Omental fat pad (tissue), 4 donors: Measurements from ENCODE around the gene GPHN. TPM values are rescaled to one million over a fixed set of nuclear protein-coding genes. Genes with fewer than 3 reads are reported as not detected.
"Not testable (repeated sequence)": the region's sequence is repeated elsewhere in the genome, so short reads cannot be mapped to it uniquely, and the experiment has no call there.

ENCODE experiments used
- ATAC-seq: fragments of 150-250 bp; one replicate; pipeline ENCODE4 v1.9.1; 2016; ENCODE audit warnings: mild to moderate bottlenecking, moderate library complexity; ENCODE audit not compliant: low FRiP score
- DNase-seq: peaks from one replicate; pipeline ENCODE4 v3.0.0-alpha.2; 2019; ENCODE audit warnings: low spot score
- CTCF ChIP-seq, 3 donors: fragments of 450-650 bp; IDR thresholded peaks; one replicate each; pipeline ENCODE4 v1.5.1; 2016 to 2017; ENCODE audit warnings: antibody characterized with exemption in 3 of 3, mild to moderate bottlenecking in 3 of 3, moderate library complexity in 2 of 3
- total RNA-seq, 4 donors: library from RNA; depleted of rRNA; stranded (reverse); fragments of >200 nt; gene quantifications; one replicate each; pipeline ENCODE4 v1.1.0, GENCODE V29; 2016

The GPHN gene
- total RNA-seq, 4 donors from 2014 or later, result 8.0 to 27.6 (median 18.7) TPM

- ATAC-seq, result no peak
- no peak for TF ChIP-seq CTCF (IDR thresholded peaks at IDR 0.05)
- DNase-seq, result no peak
Measured at GRCh38 chr14:67031920-67032774, 524.2 kb downstream of the GPHN start.

GRCh38 chr14:67045440-67045839 is 537.5 kb downstream of the GPHN start:
- ATAC-seq (no peak), DNase-seq (no peak)
- no peak for TF ChIP-seq CTCF (IDR thresholded peaks at IDR 0.05)

- ATAC-seq, result no peak
Measured at GRCh38 chr14:67050896-67051295, 542.9 kb downstream of the GPHN start.

GRCh38 chr14:67056684-67057083 is 548.7 kb downstream of the GPHN start:
- DNase-seq, result no peak
- ATAC-seq, result no peak
- TF ChIP-seq CTCF (IDR thresholded peaks at IDR 0.05), result no peak

More at GRCh38 chr14:67050896-67051295, 542.9 kb downstream of the GPHN start:
- no peak for DNase-seq
- TF ChIP-seq CTCF (IDR thresholded peaks at IDR 0.05), result no peak

- no peak for ATAC-seq
- no peak for TF ChIP-seq CTCF (IDR thresholded peaks at IDR 0.05)
- DNase-seq, result no peak
Measured at GRCh38 chr14:67059596-67059995, 551.6 kb downstream of the GPHN start.

GRCh38 chr14:67060546-67060945 is 552.6 kb downstream of the GPHN start:
- no peak for TF ChIP-seq CTCF (IDR thresholded peaks at IDR 0.05)
- ATAC-seq, result no peak
- DNase-seq, result no peak

GRCh38 chr14:67067070-67067814 is 559.3 kb downstream of the GPHN start:
- ATAC-seq, result not testable (repeated sequence)

More at GRCh38 chr14:67067070-67067814, 559.3 kb downstream of the GPHN start:
- not testable (repeated sequence) for DNase-seq
